Measurements from ENCODE around the gene KCNG4. TPM values are rescaled to one million over a fixed set of nuclear protein-coding genes. Genes with fewer than 3 reads are reported as not detected.

The KCNG4 gene
- total RNA-seq, 4 donors from 2014 or later: not detected

DNA sequence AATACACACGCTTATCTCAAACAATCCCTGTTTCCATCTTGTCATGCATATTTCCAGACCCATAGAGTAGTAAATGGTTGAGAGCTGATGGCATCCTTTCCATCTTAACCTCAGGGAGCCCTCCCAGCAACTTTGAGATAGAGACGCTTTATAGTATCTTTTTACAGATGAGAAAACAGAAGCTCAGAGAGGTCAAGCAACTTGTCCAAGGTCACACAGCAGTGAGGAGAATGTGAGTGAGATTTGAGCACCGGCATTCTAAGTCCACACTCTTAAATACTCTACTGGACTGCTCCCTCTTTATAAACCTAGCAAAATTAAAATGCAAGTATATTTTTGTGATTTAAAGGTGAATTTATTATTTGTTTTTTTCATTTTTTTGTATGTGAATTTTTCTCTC is 19.9 kb upstream of the KCNG4 start:
- TF ChIP-seq, protein P1, sequence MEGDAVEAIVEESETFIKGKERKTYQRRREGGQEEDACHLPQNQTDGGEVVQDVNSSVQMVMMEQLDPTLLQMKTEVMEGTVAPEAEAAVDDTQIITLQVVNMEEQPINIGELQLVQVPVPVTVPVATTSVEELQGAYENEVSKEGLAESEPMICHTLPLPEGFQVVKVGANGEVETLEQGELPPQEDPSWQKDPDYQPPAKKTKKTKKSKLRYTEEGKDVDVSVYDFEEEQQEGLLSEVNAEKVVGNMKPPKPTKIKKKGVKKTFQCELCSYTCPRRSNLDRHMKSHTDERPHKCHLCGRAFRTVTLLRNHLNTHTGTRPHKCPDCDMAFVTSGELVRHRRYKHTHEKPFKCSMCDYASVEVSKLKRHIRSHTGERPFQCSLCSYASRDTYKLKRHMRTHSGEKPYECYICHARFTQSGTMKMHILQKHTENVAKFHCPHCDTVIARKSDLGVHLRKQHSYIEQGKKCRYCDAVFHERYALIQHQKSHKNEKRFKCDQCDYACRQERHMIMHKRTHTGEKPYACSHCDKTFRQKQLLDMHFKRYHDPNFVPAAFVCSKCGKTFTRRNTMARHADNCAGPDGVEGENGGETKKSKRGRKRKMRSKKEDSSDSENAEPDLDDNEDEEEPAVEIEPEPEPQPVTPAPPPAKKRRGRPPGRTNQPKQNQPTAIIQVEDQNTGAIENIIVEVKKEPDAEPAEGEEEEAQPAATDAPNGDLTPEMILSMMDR (IDR thresholded peaks at IDR 0.05): no peak
- no peak for TF ChIP-seq POLR2A (IDR thresholded peaks at IDR 0.05)
- no peak for DNase-seq
- Histone ChIP-seq H3K4me1 (no peaks in the 10 kb centered on the region), H3K27me3 (no peaks in the 10 kb centered on the region), H3K36me3 (no peaks in the 10 kb centered on the region), H3K27ac (no peak overlapping the region), H3K4me3 (no peak overlapping the region), H3K9me3 (no peaks in the 10 kb centered on the region)
- intact Hi-C loops (cut with DNase I; ENCODE audit: low total_unique reads): no loop called here

DNA sequence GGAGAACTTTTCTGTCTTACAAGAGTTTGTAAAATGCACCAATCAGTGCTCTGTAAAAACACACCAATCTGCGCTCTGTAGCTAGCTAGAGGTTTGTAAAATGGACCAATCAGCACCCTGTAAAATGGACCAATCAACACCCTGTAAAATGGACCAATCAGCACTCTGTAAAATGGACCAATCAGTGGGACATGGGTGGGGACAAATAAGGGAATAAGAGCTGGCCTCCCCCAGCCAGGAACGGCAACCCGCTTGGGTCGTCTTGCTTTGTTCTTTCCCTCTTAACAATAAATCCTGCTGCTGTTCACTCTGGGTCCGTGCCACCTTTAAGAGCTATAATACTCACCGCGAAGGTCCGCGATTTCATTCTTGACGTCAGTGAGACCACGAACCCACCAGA is 18.5 kb upstream of the KCNG4 start:
- TF ChIP-seq, protein P1 (IDR thresholded peaks at IDR 0.05): no peak
- no peak for TF ChIP-seq POLR2A (IDR thresholded peaks at IDR 0.05)
- Histone ChIP-seq H3K9me3 (no peaks in the 10 kb centered on the region), H3K4me3 (no peak overlapping the region), H3K4me1 (no peaks in the 10 kb centered on the region), H3K36me3 (no peaks in the 10 kb centered on the region), H3K27me3 (no peaks in the 10 kb centered on the region), H3K27ac (no peak overlapping the region)
- no peak for DNase-seq
- intact Hi-C loops (cut with DNase I; ENCODE audit: low total_unique reads): no loop called here

DNA sequence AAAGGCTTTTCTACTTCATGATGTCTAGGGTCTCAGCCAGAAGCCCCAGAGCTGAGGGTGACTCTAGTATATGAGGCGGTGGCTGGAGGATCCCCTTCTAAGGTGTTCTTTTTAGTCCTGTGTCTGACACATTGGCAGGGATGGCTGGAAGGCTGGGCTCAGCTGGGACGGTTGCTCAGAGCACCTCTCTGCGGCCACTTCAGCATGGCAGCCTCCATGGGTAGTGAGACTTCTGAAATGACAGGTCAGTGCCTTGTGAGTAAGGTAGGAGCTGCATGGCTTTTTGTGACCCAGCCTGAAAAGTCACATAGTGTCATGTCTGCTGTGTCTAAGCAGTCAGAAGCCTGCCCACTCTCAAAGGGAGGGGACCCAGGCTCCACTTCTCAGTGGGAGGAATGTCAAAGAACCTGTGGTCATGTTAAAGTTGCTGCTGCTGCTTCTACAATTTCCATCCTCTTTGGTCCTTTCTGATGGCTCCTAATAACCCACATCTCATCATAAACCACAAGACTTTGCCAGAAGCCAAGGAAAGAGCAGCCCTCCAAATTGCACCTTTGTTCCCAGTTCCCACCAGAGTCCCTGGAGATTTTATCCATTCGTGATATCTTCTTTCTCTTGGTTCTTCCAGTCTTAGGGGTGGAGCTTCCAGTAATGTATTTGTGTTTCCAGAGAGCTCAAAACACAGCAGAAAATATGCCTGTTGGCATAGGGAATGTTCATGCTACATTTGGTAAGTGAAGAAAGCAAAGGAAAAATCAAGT is 15.4 kb upstream of the KCNG4 start:
- DNase-seq: no peak
- H3K9me3 ChIP-seq: no peaks in the 10 kb centered on the region
- no peaks in the 10 kb centered on the region for H3K36me3 ChIP-seq
- intact Hi-C loops (cut with DNase I; ENCODE audit: low total_unique reads): no loop called here
- no peak overlapping the region for H3K27ac ChIP-seq
- no peak for TF ChIP-seq POLR2A (IDR thresholded peaks at IDR 0.05)
- TF ChIP-seq, protein P1 (IDR thresholded peaks at IDR 0.05): no peak
- H3K27me3 ChIP-seq: no peaks in the 10 kb centered on the region
- no peaks in the 10 kb centered on the region for H3K4me1 ChIP-seq
- no peak overlapping the region for H3K4me3 ChIP-seq

DNA sequence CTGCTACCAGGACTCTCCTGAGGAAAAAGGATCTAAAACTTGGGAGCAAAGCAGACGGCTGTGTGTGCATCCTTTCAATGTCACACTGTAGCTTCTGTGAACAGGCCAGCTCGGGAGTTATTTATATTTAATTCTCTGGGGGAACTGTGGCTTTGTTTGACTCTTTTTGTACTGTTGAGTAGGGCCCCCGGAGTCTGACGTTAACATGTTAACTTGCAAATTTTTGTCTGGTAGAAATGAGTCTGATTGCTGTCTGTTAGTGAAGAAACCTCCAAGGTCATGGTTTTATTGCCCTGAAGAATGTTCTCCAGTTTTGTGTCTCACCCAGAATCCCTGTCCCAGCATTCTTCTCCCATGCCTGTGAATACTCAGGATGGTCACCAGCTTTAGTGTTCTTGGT is 14.2 kb upstream of the KCNG4 start:
- H3K9me3 ChIP-seq: no peaks in the 10 kb centered on the region
- H3K27ac ChIP-seq: no peak overlapping the region
- no peak for DNase-seq
- intact Hi-C loops (cut with DNase I; ENCODE audit: low total_unique reads): no loop called here
- H3K36me3 ChIP-seq: no peaks in the 10 kb centered on the region
- no peak overlapping the region for H3K4me3 ChIP-seq
- H3K27me3 ChIP-seq: no peaks in the 10 kb centered on the region
- no peaks in the 10 kb centered on the region for H3K4me1 ChIP-seq
- TF ChIP-seq, protein P1 (IDR thresholded peaks at IDR 0.05): no peak
- no peak for TF ChIP-seq POLR2A (IDR thresholded peaks at IDR 0.05)

DNA sequence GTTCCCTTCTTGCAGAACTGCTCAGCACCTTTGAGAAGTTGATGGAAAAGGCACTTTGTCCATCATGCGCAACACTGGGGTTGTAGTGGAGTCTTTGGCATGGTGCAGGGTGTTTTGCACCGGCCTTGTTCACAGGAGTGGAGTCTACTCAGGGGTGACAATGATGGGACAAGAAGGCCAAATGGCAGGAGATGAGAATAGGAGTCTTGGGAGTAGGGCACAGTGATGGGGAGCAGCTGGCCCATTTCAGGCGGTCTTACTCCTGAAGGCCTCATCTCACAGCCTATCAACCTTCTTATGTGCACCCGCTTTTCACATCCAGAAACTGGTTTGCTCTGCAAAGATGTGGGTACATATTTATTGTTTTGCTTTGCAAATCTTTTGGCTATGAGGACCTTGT is 13.4 kb upstream of the KCNG4 start:
- Histone ChIP-seq H3K27ac (no peak overlapping the region), H3K9me3 (no peaks in the 10 kb centered on the region), H3K27me3 (no peaks in the 10 kb centered on the region), H3K4me1 (no peaks in the 10 kb centered on the region), H3K36me3 (no peaks in the 10 kb centered on the region), H3K4me3 (no peak overlapping the region)
- no peak for DNase-seq
- TF ChIP-seq POLR2A (IDR thresholded peaks at IDR 0.05): no peak
- TF ChIP-seq, protein P1 (IDR thresholded peaks at IDR 0.05): no peak
- intact Hi-C loops (cut with DNase I; ENCODE audit: low total_unique reads): no loop called here
